ENCODE results near the gene CDKN2D. TPM values are rescaled to one million over a fixed set of nuclear protein-coding genes. Genes with fewer than 3 reads are reported as not detected.

The CDKN2D gene
- total RNA-seq, 4 donors from 2014 or later: 7.7 to 14.6 (median 7.8) TPM

DNA sequence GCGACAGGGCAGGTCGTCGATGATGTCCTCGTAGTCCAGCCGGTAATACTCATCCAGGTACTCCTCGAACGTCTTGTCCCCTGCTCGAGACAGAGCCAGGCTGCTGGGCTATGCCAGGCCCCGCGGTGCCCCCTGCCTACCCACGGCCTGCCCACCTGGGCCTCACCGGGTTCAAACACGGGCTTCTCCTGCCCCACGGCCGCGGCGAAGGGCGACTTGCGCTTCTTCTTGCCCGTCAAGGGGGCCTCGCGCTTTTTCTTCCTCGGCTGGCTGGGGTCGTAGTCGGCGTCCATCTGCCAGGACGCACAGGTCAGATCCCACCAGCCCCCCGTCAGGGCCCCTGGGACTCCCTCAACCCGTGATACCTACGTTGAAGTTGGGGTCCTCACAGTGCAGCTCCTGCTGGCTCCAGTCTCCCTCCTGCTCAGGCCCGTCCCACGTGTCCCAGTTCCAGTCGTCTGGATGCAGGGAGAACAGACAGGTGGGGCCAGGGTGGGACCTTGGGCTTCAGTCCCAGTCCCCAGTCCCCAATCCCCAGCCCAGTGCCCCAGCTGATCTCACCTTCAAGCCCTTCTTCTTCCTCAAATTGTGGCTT is 11.1 kb downstream of the CDKN2D start:
- intact Hi-C loops (cut with DNase I; ENCODE audit: low total_unique reads): no loop called here
- Histone ChIP-seq H3K4me3 (no peak overlapping the region), H3K9me3 (no peaks in the 10 kb centered on the region), H3K4me1 (no peaks in the 10 kb centered on the region), H3K27me3 (no peaks in the 10 kb centered on the region), H3K27ac (no peak overlapping the region), H3K36me3 (no peaks in the 10 kb centered on the region)
- TF ChIP-seq, protein P1, sequence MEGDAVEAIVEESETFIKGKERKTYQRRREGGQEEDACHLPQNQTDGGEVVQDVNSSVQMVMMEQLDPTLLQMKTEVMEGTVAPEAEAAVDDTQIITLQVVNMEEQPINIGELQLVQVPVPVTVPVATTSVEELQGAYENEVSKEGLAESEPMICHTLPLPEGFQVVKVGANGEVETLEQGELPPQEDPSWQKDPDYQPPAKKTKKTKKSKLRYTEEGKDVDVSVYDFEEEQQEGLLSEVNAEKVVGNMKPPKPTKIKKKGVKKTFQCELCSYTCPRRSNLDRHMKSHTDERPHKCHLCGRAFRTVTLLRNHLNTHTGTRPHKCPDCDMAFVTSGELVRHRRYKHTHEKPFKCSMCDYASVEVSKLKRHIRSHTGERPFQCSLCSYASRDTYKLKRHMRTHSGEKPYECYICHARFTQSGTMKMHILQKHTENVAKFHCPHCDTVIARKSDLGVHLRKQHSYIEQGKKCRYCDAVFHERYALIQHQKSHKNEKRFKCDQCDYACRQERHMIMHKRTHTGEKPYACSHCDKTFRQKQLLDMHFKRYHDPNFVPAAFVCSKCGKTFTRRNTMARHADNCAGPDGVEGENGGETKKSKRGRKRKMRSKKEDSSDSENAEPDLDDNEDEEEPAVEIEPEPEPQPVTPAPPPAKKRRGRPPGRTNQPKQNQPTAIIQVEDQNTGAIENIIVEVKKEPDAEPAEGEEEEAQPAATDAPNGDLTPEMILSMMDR (IDR thresholded peaks at IDR 0.05): no peak
- TF ChIP-seq POLR2A (IDR thresholded peaks at IDR 0.05): no peak
- no peak for DNase-seq

DNA sequence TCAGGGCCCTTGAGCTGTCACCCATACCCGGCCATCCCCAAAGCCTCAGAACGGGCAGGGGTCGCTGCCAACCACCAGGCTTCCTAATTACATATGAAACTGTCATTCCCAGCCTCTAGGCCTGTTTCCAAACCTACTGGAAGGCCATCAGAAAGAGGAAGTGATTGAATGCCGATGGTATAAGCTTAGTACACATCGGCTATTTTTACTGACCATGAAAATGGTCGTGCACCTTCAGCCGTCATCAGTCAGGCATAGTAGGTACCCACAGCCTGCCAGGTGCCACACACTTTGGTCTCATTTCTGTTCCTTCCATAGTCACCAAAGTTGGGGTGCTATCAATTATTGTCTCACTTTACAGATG is 13.2 kb downstream of the CDKN2D start:
- no peak overlapping the region for H3K27ac ChIP-seq
- H3K36me3 ChIP-seq: no peaks in the 10 kb centered on the region
- H3K4me1 ChIP-seq: no peaks in the 10 kb centered on the region
- H3K9me3 ChIP-seq: no peaks in the 10 kb centered on the region
- intact Hi-C loops (cut with DNase I; ENCODE audit: low total_unique reads): no loop called here
- DNase-seq: no peak
- no peak overlapping the region for H3K4me3 ChIP-seq
- no peaks in the 10 kb centered on the region for H3K27me3 ChIP-seq
- no peak for TF ChIP-seq POLR2A (IDR thresholded peaks at IDR 0.05)
- TF ChIP-seq, protein P1 (IDR thresholded peaks at IDR 0.05): no peak

DNA sequence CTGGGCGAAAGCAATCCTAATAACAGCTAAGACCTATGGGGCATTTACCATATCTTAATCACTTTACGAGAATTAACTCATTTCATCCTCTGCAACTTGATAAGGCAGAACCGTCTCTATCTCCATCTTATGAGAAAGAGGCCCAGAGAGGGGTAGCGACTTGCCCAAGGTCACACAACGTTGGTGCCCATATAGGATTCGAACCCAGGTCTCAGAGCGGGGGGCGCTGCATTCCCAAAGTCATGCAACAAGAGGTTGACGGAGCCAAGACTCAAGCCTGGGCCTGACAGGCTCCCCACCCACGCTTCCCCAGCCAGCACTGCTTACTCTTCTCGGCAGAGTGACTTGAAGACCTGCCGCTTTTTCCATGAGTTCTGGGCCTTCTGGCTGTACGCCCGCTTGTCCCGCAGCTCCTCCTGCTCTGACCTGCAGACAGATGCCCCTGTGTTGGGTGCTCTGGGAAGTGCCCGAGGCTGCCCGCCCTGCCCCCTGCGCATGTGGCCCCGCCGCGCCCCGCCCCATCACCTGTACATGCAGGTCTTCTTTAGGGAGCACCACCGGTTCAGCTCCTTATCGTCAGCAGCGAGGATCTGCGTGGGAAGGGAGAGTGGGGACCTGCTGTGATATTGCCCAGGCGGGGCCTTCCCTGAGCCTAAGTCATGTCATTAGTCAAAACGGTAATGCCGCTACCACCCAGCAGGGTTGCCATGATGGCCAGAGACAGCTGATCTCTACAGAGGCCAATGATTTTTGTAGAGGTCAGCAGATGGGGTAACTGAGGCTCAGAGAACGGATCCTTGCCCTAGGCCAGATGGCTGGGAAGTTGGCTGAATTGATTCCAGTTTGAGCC is 13.8 kb downstream of the CDKN2D start:
- Histone ChIP-seq H3K4me1 (no peaks in the 10 kb centered on the region), H3K4me3 (no peak overlapping the region), H3K36me3 (no peaks in the 10 kb centered on the region), H3K27ac (no peak overlapping the region), H3K27me3 (no peaks in the 10 kb centered on the region), H3K9me3 (no peaks in the 10 kb centered on the region)
- no peak for DNase-seq
- TF ChIP-seq POLR2A (IDR thresholded peaks at IDR 0.05): no peak
- TF ChIP-seq, protein P1 (IDR thresholded peaks at IDR 0.05): no peak
- intact Hi-C loops (cut with DNase I; ENCODE audit: low total_unique reads): no loop called here

GRCh38 chr19:10553943-10554381 is 14.8 kb downstream of the CDKN2D start:
- H3K27ac ChIP-seq: no peak overlapping the region
- TF ChIP-seq, protein P1 (IDR thresholded peaks at IDR 0.05): no peak
- TF ChIP-seq POLR2A (IDR thresholded peaks at IDR 0.05): no peak
- H3K9me3 ChIP-seq: no peaks in the 10 kb centered on the region
- H3K36me3 ChIP-seq: no peaks in the 10 kb centered on the region
- H3K4me3 ChIP-seq: no peak overlapping the region
- H3K4me1 ChIP-seq: no peaks in the 10 kb centered on the region
- intact Hi-C loops (cut with DNase I; ENCODE audit: low total_unique reads): no loop called here
- H3K27me3 ChIP-seq: no peaks in the 10 kb centered on the region
- DNase-seq: no peak

GRCh38 chr19:10553087-10553667 is 15.6 kb downstream of the CDKN2D start:
- Histone ChIP-seq H3K27me3 (no peaks in the 10 kb centered on the region), H3K9me3 (no peaks in the 10 kb centered on the region), H3K27ac (no peak overlapping the region), H3K36me3 (no peaks in the 10 kb centered on the region), H3K4me1 (no peaks in the 10 kb centered on the region), H3K4me3 (no peak overlapping the region)
- intact Hi-C loops (cut with DNase I; ENCODE audit: low total_unique reads): no loop called here
- no peak for DNase-seq
- TF ChIP-seq, protein P1 (IDR thresholded peaks at IDR 0.05): no peak
- no peak for TF ChIP-seq POLR2A (IDR thresholded peaks at IDR 0.05)

Measured in uterus (tissue), 4 donors.